CD4-positive, alpha-beta T cell treated with Interferon gamma for 1 hour (primary cell): ENCODE data around the gene COQ9.
"Not testable (repeated sequence)": the region's sequence is repeated elsewhere in the genome, so short reads cannot be mapped to it uniquely, and the experiment has no call there.

Source experiments
- DNase-seq: peaks from one replicate; pipeline ENCODE4 v3.0.0-alpha.2; 2020

Gene COQ9

GRCh38 chr16:57447186-57447962 lies at the start of gene COQ9, which contains the start of gene CIAPIN1:
Gene COQ9, plus strand, starts transcription at chr16:57447479. Its CDS starts 27 bp downstream, at chr16:57447506.
Gene CIAPIN1, minus strand, starts transcription at chr16:57447385. Its CDS starts 6,457 bp downstream, at chr16:57440928.
- DNase-seq = peak; percentile 93

- not testable (repeated sequence) for DNase-seq
Observed at GRCh38 chr16:57397493-57397892, 49.8 kb upstream of the COQ9 start.

GRCh38 chr16:57401943-57402640 lies 45.2 kb upstream of the COQ9 start:
- no peak for DNase-seq

GRCh38 chr16:57403965-57404817 lies 43.1 kb upstream of the COQ9 start, which contains the start of gene CCL17:
Gene CCL17, plus strand, starts transcription at chr16:57404767. Its CDS starts 9,166 bp downstream, at chr16:57413933.
- DNase-seq = no peak

GRCh38 chr16:57405097-57405496 lies 42.2 kb upstream of the COQ9 start:
- DNase-seq = no peak

GRCh38 chr16:57406881-57407280 lies 40.4 kb upstream of the COQ9 start:
- no peak for DNase-seq

GRCh38 chr16:57407521-57408353 lies 39.5 kb upstream of the COQ9 start:
- no peak for DNase-seq

- DNase-seq = no peak
Observed at GRCh38 chr16:57409065-57409464, 38.2 kb upstream of the COQ9 start.

- DNase-seq = no peak
Observed at GRCh38 chr16:57409870-57410587, 37.2 kb upstream of the COQ9 start.

- DNase-seq = no peak
Observed at GRCh38 chr16:57411362-57411976, 35.8 kb upstream of the COQ9 start.

- no peak for DNase-seq
Observed at GRCh38 chr16:57412584-57412983, 34.7 kb upstream of the COQ9 start.

GRCh38 chr16:57413301-57413730 lies 34.0 kb upstream of the COQ9 start:
- peak; percentile 47 for DNase-seq

GRCh38 chr16:57413733-57414132 lies 33.5 kb upstream of the COQ9 start:
- no peak for DNase-seq

- no peak for DNase-seq
Observed at GRCh38 chr16:57416084-57416483, 31.2 kb upstream of the COQ9 start.

GRCh38 chr16:57419506-57419905 lies 27.8 kb upstream of the COQ9 start:
- DNase-seq = no peak

- DNase-seq = no peak
Observed at GRCh38 chr16:57422026-57422944, 25.0 kb upstream of the COQ9 start.

- DNase-seq = no peak
Observed at GRCh38 chr16:57423152-57423551, 24.1 kb upstream of the COQ9 start.

GRCh38 chr16:57424583-57424982 lies 22.7 kb upstream of the COQ9 start:
- no peak for DNase-seq

GRCh38 chr16:57426356-57426755 lies 20.9 kb upstream of the COQ9 start:
- DNase-seq = no peak

GRCh38 chr16:57427307-57427706 lies 20.0 kb upstream of the COQ9 start:
- DNase-seq = no peak
